Embryonic facial prominence (tissue), 1 donor: ENCODE results near the gene PLEKHG4B.

Experiments used
- DNase-seq: peaks from one replicate; pipeline ENCODE4 v3.0.0-alpha.2; 2016; ENCODE audit errors: extremely low spot score

PLEKHG4B gene

GRCh38 chr5:129148-129547 lies 37.2 kb downstream of the PLEKHG4B start:
- no peak for DNase-seq

- no peak for DNase-seq
Measured at GRCh38 chr5:129820-130219, 37.9 kb downstream of the PLEKHG4B start.

- no peak for DNase-seq
Measured at GRCh38 chr5:130601-131131, 38.7 kb downstream of the PLEKHG4B start.

GRCh38 chr5:136901-137300 lies 44.9 kb downstream of the PLEKHG4B start:
- no peak for DNase-seq

GRCh38 chr5:137741-138140 lies 45.8 kb downstream of the PLEKHG4B start:
- no peak for DNase-seq

GRCh38 chr5:138936-139335 lies 47.0 kb downstream of the PLEKHG4B start:
- DNase-seq, result no peak

GRCh38 chr5:139579-140442 lies 47.8 kb downstream of the PLEKHG4B start:
- DNase-seq, result no peak

- no peak for DNase-seq
Measured at GRCh38 chr5:140443-140829, 48.5 kb downstream of the PLEKHG4B start.

- DNase-seq, result no peak
Measured at GRCh38 chr5:141211-141610, 49.2 kb downstream of the PLEKHG4B start.

- DNase-seq, result no peak
Measured at GRCh38 chr5:141761-142160, 49.8 kb downstream of the PLEKHG4B start.

GRCh38 chr5:142246-142810 lies 50.4 kb downstream of the PLEKHG4B start:
- DNase-seq, result no peak

- DNase-seq, result no peak
Measured at GRCh38 chr5:143041-143440, 51.1 kb downstream of the PLEKHG4B start.

GRCh38 chr5:144941-145340 lies 53.0 kb downstream of the PLEKHG4B start:
- DNase-seq, result no peak

GRCh38 chr5:145585-146323 lies 53.8 kb downstream of the PLEKHG4B start:
- DNase-seq, result no peak

- no peak for DNase-seq
Measured at GRCh38 chr5:147751-148150, 55.8 kb downstream of the PLEKHG4B start.

GRCh38 chr5:149745-150485 lies 57.9 kb downstream of the PLEKHG4B start:
- no peak for DNase-seq

- DNase-seq, result no peak
Measured at GRCh38 chr5:150746-151145, 58.8 kb downstream of the PLEKHG4B start.

GRCh38 chr5:152077-152476 lies 60.1 kb downstream of the PLEKHG4B start:
- DNase-seq, result no peak

- DNase-seq, result no peak
Measured at GRCh38 chr5:153256-153655, 61.3 kb downstream of the PLEKHG4B start.

- DNase-seq, result no peak
Measured at GRCh38 chr5:154236-154635, 62.3 kb downstream of the PLEKHG4B start.

- no peak for DNase-seq
Measured at GRCh38 chr5:154826-155225, 62.9 kb downstream of the PLEKHG4B start.
